HEK293T (cell line): ENCODE measurements around the gene BCR.

Experiments used
- BHLHE40 ChIP-seq: fragments of 450-650 bp; IDR thresholded peaks from 2 replicates; pipeline ENCODE4 v1.6.1; 2016; ENCODE audit warnings: mild to moderate bottlenecking, moderate library complexity, borderline replicate concordance
- FOXA1 ChIP-seq: fragments of 450-650 bp; IDR thresholded peaks from 2 replicates; pipeline ENCODE4 v1.6.1; 2016; ENCODE audit warnings: mild to moderate bottlenecking
- HDGF ChIP-seq: fragments of 450-650 bp; IDR thresholded peaks from 2 replicates; pipeline ENCODE4 v1.6.1; 2017; ENCODE audit warnings: antibody characterized with exemption, borderline replicate concordance
- NFRKB ChIP-seq: fragments of 450-650 bp; IDR thresholded peaks from 2 replicates; pipeline ENCODE4 v1.6.1; 2016; ENCODE audit warnings: mild to moderate bottlenecking, moderate library complexity
- SP1 ChIP-seq: fragments of 450-650 bp; IDR thresholded peaks from 2 replicates; pipeline ENCODE4 v1.6.1; 2017
- SUZ12 ChIP-seq: fragments of 450-650 bp; IDR thresholded peaks from 2 replicates; pipeline ENCODE4 v1.6.1; 2016; ENCODE audit warnings: mild to moderate bottlenecking

DNA sequence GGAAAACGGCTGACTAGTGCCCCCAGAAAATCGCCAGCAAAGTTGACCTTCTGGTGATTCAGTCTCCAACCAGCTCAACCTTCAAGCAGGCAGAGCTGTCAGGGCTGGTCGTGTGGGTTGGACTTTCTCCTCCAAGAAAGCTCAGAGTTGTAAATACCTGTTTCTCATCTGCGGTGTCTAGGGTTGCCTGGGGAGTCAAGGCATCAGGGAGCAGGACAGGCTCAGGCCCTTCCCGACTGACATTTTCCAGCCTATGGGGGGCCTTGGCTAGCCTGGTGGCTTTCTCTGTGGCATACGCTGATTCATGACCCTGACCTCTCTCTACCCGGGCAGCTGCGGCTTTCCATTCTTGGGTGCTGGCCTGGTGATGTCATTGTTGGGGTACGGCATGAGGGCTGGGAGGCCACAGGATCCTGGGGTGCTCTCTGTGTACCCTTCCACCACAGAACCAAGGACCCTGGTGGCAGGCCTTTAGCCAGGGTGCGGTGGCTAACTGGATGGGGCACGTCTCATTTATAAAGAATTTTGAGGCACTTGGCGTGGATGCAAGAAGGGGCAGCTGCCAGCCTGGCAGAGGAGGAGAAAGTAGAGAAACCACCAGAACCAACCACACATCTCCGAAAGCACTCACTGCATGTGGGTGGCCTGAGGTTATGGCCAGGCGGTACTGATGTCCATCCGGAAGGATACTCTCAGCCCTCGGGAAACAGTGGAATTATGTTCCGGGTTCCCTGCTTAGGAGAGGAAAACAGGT, 64.9 kb downstream of the BCR start:
- no peak for TF ChIP-seq FOXA1
- no peak for TF ChIP-seq SUZ12
- no peak for TF ChIP-seq SP1
- TF ChIP-seq BHLHE40: no peak
- TF ChIP-seq NFRKB: no peak
- no peak for TF ChIP-seq HDGF
